GM19023 (cell line): Measurements from ENCODE around the gene SHISAL1.
"Not testable (repeated sequence)": the region's sequence is repeated elsewhere in the genome, so short reads cannot be mapped to it uniquely, and the experiment has no call there.

ENCODE experiments used
- ATAC-seq: cut with Tn5 transposase; IDR thresholded peaks from one replicate; pipeline ENCODE4 v1.9.1; 2021; ENCODE audit warnings: mild to moderate bottlenecking, moderate library complexity; ENCODE audit not compliant: unreplicated experiment

Gene SHISAL1

DNA sequence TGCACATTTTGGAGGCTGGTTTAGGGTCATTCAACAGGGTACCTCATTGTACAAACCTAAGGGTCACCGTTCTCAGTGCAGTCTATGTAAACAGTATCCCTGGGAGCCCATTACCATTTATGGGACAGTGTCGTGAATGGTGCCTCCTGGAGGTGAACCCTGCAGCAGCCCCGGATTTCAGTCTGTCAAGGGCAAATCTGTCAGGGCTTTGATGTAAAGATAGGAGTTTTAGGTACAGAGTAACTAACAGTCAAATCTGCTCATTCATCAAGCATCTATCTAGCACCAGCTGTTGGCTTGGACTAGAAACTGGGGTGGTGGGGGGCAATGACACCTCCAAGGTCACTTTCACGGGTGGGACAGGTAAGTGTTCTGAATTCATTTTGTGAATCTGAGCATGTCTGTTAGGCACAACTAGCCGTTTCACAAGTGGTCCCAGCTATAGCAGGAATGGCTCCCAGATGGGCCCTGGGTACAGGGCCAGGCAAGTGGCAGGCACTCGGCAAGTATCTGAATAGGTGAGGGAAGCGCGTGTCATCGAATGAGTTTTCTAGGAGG, 68.4 kb downstream of the SHISAL1 start:
- no peak for ATAC-seq

- no peak for ATAC-seq
Observed at GRCh38 chr22:44243761-44244160, 69.0 kb downstream of the SHISAL1 start.

DNA sequence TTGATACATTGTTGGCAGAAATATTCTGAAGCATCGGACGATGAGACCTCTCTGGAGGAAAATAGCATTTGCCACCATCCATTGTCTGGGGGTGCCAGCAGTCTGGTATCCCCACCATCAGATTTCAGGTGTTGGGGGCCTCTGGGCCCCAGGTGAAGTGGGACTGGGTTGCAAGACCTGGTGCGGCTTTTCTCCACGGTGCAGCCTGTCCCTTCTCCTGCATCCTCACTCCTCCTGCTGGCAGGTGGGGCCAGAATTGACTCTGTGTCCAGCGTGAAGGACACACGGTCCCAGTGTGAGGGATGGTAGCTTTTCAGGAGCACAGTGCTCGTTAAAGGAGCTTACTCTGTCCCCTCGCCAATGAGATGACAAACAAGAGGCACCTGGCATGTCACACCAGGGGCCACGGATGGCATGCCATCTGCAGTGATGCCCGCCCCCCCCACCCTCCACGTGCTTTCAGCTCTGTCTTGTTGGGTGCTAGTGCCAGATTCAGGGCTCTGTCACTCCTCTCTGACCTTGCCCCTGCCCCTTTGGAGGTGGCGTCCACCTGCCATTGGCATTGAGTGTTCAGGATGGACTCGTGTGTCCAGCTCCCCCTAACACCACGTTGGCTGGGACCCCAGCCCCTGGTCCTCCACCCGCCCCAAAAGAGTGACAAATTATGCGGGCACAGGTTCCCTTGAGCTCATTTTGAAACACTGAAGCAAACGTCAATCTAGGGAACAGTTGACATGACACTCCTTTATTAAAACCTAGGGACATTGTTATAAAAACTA, 69.6 kb downstream of the SHISAL1 start:
- no peak for ATAC-seq

GRCh38 chr22:44241121-44241520, 71.6 kb downstream of the SHISAL1 start:
- ATAC-seq: not testable (repeated sequence)

DNA sequence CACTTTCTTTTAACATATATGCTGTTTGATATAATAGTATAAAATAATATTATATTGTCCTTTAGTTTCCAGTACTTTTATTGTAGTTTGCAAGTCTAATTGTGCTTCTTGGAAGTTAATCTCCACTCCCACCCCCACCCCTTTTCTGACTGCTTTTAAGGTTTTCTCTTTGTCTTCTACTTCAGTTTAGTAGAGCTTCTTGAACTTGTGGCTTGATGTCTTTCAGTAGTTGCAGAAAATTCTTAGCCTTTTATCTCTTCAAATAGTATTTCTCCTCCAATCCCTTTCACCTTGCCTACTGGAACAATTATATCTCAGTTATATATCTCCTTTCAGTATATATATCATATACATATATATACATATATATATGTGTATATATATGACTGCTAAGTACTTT, 75.5 kb downstream of the SHISAL1 start:
- no peak for ATAC-seq

DNA sequence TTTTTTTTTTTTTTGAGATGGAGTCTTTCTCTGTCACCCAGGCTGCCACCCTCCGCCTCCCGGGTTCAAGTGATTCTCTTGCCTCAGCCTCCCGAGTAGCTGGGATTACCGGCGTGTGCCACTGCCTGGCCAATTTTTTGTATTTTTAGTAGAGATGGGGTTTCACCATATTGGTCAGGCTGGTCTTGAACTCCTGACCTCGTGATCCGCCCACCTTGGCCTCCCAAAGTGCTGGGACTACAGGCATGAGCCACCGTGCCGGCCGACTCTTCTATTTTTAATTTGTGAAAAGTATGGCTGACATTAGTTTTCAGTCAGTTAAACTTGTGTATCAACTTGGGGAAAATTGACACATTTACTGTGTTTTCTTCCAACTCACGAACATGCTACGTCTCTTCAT, 78.4 kb downstream of the SHISAL1 start:
- not testable (repeated sequence) for ATAC-seq

- no peak for ATAC-seq
Observed at GRCh38 chr22:44231233-44231632, 81.5 kb downstream of the SHISAL1 start.

GRCh38 chr22:44229809-44230208, 82.9 kb downstream of the SHISAL1 start:
- no peak for ATAC-seq

- no peak for ATAC-seq
Observed at GRCh38 chr22:44229331-44229730, 83.4 kb downstream of the SHISAL1 start.

- no peak for ATAC-seq
Observed at GRCh38 chr22:44225812-44226211, 86.9 kb downstream of the SHISAL1 start.

- ATAC-seq: no peak
Observed at GRCh38 chr22:44225091-44225689, 87.6 kb downstream of the SHISAL1 start.

- no peak for ATAC-seq
Observed at GRCh38 chr22:44224166-44224565, 88.6 kb downstream of the SHISAL1 start.

DNA sequence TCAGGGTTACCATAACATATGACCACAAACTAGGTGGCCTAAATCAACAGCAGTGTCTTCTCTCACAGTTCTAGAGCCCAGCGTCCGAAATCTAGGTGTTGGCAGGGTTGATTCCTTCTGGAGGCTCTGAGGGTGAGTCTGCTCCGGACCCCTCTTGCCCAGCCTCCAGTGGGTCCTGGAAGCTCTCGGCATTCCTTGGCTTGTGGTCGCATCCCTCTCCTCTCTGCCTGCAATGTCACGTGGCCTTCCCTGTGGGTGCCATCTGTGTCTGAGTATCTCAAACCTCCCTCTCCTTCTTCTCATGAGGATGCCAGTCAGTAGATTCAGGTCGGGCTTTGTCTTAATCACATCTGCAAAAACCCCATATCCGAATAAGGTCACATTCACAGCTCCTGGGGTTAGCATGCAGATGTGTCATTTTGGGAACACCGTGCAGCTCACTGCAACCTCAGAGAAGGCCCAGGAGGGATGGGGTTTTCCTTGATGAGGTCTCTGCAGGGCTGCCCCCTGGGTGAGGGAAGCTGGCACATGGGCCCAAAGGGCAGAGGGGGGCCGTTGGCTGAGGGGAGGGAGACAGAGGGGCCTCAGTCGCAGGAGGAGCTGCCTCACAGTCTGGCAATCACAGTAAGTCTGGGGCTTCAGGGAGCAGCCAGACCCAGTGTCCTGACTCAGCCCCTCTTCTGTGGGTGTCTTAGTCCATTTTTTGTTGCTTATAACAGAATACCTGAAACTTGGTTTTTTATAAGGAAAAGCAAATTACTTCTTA, 90.9 kb downstream of the SHISAL1 start:
- no peak for ATAC-seq

- ATAC-seq: no peak
Observed at GRCh38 chr22:44220727-44221680, 91.7 kb downstream of the SHISAL1 start.

DNA sequence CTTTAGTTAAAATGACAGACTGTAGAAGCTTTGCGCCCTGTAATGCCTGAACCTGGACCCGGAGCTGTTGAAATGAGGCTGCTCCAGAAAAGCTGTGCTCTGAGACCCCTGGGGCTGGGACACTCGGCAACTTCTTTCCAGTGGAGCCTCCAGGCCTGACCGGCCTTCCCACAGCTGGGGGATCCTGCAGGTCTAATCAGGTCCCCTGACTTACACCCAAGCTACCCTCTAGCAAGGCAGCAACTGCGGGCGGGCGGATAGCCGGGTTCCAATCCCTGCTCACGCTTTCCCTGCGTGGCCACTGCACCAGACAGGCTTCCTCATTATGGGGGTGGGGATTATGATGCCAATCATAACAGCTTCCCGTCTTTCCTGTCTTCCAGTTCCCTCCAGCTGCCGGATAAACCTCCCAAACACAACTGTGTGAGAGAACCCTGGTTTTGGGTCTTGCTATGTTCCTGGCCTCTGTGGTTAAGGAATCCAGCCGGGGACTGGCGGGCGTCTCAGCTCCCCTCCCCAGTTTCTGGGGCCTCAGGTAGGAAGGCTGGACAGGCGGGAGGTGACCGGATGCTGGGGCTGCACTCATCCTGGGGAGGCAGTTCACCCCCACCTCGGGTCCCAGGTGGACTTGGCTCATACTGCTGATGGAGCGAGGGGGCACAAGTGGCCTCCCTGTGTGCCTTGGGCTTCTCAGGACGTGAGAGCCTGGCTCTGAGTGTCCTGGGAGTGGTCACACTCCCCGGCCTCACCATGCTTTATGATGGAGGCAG, 93.5 kb downstream of the SHISAL1 start:
- ATAC-seq: no peak

- ATAC-seq: no peak
Observed at GRCh38 chr22:44218071-44218470, 94.7 kb downstream of the SHISAL1 start.

DNA sequence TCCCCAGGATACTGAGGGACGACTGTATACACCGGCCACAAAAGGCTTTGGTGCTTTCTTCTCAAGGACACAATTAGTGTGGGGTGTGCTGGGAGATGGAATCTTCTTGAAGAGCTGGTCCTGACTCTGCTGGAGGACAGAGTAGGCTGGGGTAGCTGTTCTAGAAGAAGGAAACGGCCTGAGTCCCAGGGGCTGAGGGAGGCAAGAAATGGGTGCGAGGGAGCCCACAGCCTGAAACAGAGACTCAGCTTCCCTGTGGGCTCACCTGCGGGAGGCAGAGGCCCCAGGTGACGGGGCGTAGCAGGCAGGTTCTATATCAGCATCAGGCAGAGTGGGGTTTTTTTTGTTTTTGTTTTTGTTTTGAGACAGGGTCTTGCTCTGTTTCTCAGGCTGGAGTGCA, 95.4 kb downstream of the SHISAL1 start:
- ATAC-seq: no peak

DNA sequence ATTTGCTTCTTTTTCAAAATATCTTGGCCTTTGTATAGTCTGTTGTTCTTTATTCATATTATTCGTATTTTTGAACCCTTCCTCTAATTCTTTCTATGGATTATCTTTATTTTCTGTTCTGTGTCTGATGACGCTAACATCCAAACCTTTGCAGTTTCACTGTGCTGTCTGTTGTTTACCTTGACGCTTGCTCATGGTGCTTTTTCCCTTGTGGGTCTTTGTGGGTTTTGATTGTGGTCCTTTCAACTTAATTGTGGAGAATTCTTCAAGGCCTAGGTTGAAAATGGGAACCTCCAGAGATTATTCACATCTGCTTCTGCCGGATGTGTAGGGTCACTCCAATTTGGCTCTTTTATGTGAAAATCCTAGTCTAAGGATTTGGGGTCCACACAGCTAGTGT, 97.5 kb downstream of the SHISAL1 start:
- no peak for ATAC-seq

GRCh38 chr22:44214764-44215163, 98.0 kb downstream of the SHISAL1 start:
- no peak for ATAC-seq

GRCh38 chr22:44214187-44214586, 98.6 kb downstream of the SHISAL1 start:
- ATAC-seq: no peak
